ENCODE results near the gene NAB2.

The NAB2 gene

DNA sequence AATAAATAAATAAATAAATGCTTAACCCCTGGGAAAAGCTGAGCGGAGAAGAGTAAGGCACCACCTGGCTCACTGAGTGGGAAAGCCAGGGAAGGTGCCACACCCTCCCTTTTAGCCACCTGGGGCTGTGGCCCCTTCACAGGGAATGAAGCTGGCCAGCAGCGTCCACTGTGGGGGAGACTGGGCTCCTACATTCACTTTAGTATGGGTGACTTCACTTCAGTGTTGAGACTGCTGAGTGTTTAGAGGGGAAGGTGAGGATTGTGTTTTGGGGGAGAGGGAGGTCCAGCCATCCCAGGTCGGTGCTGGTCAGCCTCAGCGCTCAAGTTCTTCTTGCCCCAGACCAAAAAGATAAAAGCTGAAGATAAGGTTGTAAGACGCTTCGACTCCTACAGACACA, 1.6 kb downstream of the NAB2 start:
- TF ChIP-seq ZFP30 (CRISPR knock-in tag; IDR thresholded peaks at IDR 0.05) (no peak), ZFP3 (CRISPR knock-in tag; IDR thresholded peaks at IDR 0.05) (no peak), ISL1 (CRISPR knock-in tag; IDR thresholded peaks at IDR 0.05) (no peak), SNAI2 (CRISPR knock-in tag; IDR thresholded peaks at IDR 0.05) (no peak), ZC3H10 (CRISPR knock-in tag; IDR thresholded peaks at IDR 0.05) (no peak), GLIS3 (CRISPR knock-in tag; IDR thresholded peaks at IDR 0.05) (no peak), TCF4 (CRISPR knock-in tag; IDR thresholded peaks at IDR 0.05; ENCODE audit: borderline replicate concordance) (no peak), TOX (CRISPR knock-in tag; IDR thresholded peaks at IDR 0.05; ENCODE audit: borderline replicate concordance) (no peak), BACH2 (CRISPR knock-in tag; IDR thresholded peaks at IDR 0.05; ENCODE audit: borderline replicate concordance) (no peak), ARNTL (CRISPR knock-in tag; IDR thresholded peaks at IDR 0.05; ENCODE audit: borderline replicate concordance, low read depth) (no peak), CSDC2 (CRISPR knock-in tag; IDR thresholded peaks at IDR 0.05) (no peak), ZNF565 (CRISPR knock-in tag; conservative IDR thresholded peaks at IDR 0.05; ENCODE audit: low read depth) (no peak), ZNF70 (CRISPR knock-in tag; IDR thresholded peaks at IDR 0.05) (no peak), ZNF8 (CRISPR knock-in tag; IDR thresholded peaks at IDR 0.05) (no peak), ESRRG (CRISPR knock-in tag; IDR thresholded peaks at IDR 0.05) (no peak)
- TF ChIP-seq, protein P1, sequence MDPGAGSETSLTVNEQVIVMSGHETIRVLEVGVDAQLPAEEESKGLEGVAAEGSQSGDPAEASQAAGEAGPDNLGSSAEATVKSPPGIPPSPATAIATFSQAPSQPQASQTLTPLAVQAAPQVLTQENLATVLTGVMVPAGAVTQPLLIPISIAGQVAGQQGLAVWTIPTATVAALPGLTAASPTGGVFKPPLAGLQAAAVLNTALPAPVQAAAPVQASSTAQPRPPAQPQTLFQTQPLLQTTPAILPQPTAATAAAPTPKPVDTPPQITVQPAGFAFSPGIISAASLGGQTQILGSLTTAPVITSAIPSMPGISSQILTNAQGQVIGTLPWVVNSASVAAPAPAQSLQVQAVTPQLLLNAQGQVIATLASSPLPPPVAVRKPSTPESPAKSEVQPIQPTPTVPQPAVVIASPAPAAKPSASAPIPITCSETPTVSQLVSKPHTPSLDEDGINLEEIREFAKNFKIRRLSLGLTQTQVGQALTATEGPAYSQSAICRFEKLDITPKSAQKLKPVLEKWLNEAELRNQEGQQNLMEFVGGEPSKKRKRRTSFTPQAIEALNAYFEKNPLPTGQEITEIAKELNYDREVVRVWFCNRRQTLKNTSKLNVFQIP (CRISPR knock-in tag; IDR thresholded peaks at IDR 0.05; ENCODE audit: borderline replicate concordance, low read depth) = no peak
- TF ChIP-seq, protein P2, sequence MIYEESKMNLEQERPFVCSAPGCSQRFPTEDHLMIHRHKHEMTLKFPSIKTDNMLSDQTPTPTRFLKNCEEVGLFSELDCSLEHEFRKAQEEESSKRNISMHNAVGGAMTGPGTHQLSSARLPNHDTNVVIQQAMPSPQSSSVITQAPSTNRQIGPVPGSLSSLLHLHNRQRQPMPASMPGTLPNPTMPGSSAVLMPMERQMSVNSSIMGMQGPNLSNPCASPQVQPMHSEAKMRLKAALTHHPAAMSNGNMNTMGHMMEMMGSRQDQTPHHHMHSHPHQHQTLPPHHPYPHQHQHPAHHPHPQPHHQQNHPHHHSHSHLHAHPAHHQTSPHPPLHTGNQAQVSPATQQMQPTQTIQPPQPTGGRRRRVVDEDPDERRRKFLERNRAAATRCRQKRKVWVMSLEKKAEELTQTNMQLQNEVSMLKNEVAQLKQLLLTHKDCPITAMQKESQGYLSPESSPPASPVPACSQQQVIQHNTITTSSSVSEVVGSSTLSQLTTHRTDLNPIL (CRISPR knock-in tag; IDR thresholded peaks at IDR 0.05; ENCODE audit: low read depth) = no peak
- TF ChIP-seq, protein P3, sequence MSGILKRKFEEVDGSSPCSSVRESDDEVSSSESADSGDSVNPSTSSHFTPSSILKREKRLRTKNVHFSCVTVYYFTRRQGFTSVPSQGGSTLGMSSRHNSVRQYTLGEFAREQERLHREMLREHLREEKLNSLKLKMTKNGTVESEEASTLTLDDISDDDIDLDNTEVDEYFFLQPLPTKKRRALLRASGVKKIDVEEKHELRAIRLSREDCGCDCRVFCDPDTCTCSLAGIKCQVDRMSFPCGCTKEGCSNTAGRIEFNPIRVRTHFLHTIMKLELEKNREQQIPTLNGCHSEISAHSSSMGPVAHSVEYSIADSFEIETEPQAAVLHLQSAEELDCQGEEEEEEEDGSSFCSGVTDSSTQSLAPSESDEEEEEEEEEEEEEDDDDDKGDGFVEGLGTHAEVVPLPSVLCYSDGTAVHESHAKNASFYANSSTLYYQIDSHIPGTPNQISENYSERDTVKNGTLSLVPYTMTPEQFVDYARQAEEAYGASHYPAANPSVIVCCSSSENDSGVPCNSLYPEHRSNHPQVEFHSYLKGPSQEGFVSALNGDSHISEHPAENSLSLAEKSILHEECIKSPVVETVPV (CRISPR knock-in tag; IDR thresholded peaks at IDR 0.05) = no peak
- TF ChIP-seq, protein P4, sequence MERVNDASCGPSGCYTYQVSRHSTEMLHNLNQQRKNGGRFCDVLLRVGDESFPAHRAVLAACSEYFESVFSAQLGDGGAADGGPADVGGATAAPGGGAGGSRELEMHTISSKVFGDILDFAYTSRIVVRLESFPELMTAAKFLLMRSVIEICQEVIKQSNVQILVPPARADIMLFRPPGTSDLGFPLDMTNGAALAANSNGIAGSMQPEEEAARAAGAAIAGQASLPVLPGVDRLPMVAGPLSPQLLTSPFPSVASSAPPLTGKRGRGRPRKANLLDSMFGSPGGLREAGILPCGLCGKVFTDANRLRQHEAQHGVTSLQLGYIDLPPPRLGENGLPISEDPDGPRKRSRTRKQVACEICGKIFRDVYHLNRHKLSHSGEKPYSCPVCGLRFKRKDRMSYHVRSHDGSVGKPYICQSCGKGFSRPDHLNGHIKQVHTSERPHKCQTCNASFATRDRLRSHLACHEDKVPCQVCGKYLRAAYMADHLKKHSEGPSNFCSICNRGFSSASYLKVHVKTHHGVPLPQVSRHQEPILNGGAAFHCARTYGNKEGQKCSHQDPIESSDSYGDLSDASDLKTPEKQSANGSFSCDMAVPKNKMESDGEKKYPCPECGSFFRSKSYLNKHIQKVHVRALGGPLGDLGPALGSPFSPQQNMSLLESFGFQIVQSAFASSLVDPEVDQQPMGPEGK (CRISPR knock-in tag; IDR thresholded peaks at IDR 0.05; ENCODE audit: borderline replicate concordance) = no peak
- TF ChIP-seq, protein P5, sequence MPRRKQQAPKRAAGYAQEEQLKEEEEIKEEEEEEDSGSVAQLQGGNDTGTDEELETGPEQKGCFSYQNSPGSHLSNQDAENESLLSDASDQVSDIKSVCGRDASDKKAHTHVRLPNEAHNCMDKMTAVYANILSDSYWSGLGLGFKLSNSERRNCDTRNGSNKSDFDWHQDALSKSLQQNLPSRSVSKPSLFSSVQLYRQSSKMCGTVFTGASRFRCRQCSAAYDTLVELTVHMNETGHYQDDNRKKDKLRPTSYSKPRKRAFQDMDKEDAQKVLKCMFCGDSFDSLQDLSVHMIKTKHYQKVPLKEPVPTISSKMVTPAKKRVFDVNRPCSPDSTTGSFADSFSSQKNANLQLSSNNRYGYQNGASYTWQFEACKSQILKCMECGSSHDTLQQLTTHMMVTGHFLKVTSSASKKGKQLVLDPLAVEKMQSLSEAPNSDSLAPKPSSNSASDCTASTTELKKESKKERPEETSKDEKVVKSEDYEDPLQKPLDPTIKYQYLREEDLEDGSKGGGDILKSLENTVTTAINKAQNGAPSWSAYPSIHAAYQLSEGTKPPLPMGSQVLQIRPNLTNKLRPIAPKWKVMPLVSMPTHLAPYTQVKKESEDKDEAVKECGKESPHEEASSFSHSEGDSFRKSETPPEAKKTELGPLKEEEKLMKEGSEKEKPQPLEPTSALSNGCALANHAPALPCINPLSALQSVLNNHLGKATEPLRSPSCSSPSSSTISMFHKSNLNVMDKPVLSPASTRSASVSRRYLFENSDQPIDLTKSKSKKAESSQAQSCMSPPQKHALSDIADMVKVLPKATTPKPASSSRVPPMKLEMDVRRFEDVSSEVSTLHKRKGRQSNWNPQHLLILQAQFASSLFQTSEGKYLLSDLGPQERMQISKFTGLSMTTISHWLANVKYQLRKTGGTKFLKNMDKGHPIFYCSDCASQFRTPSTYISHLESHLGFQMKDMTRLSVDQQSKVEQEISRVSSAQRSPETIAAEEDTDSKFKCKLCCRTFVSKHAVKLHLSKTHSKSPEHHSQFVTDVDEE (CRISPR knock-in tag; IDR thresholded peaks at IDR 0.05) = no peak
- ATAC-seq = no peak

DNA sequence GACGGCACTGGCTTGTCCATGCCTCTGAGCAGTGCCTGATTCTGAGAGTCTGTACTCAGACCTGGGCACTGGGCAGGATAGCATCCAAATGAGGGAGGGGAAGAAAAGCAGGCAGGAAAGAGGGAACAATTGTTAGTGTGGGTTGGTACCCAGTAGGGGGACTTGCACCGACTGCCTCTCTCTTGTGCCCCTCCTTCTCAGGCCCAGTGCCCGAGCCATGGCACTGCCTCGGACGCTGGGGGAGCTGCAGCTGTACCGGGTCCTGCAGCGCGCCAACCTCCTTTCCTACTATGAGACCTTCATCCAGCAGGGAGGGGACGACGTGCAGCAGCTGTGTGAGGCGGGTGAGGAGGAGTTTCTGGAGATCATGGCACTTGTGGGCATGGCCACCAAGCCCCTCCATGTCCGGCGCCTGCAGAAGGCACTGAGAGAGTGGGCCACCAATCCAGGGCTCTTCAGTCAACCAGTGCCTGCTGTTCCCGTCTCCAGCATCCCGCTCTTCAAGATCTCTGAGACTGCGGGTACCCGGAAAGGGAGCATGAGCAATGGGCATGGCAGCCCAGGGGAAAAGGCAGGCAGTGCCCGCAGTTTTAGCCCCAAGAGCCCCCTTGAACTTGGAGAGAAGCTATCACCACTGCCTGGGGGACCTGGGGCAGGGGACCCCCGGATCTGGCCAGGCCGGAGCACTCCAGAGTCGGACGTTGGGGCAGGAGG, 2.2 kb downstream of the NAB2 start:
- no peak for ATAC-seq
- TF ChIP-seq CSDC2 (CRISPR knock-in tag; IDR thresholded peaks at IDR 0.05) (no peak), ZFP3 (CRISPR knock-in tag; IDR thresholded peaks at IDR 0.05) (no peak), ARNTL (CRISPR knock-in tag; IDR thresholded peaks at IDR 0.05; ENCODE audit: borderline replicate concordance, low read depth) (no peak), TOX (CRISPR knock-in tag; IDR thresholded peaks at IDR 0.05; ENCODE audit: borderline replicate concordance) (no peak), OSR1 (CRISPR knock-in tag; IDR thresholded peaks at IDR 0.05) (no peak)
- TF ChIP-seq, protein P3 (CRISPR knock-in tag; IDR thresholded peaks at IDR 0.05) = no peak
- TF ChIP-seq, protein P5 (CRISPR knock-in tag; IDR thresholded peaks at IDR 0.05) = no peak
- TF ChIP-seq, protein P4 (CRISPR knock-in tag; IDR thresholded peaks at IDR 0.05; ENCODE audit: borderline replicate concordance) = no peak

Data from SK-N-SH treated with all-trans-retinoic acid at 6 μM for 48 hours (cell line).